GM04504 (cell line): ENCODE results near the gene ELMO1.

ENCODE experiments used
- DNase-seq: peaks from one replicate; pipeline ENCODE4 v3.0.0-alpha.2; 2012; ENCODE audit warnings: low read depth

Gene ELMO1

GRCh38 chr7:36906956-36907635 is 541.6 kb downstream of the ELMO1 start:
- no peak for DNase-seq

GRCh38 chr7:36906448-36906847 is 542.2 kb downstream of the ELMO1 start:
- DNase-seq, result no peak

GRCh38 chr7:36905841-36906240 is 542.8 kb downstream of the ELMO1 start:
- no peak for DNase-seq

GRCh38 chr7:36904802-36905201 is 543.9 kb downstream of the ELMO1 start:
- DNase-seq, result no peak

- DNase-seq, result no peak
Measured at GRCh38 chr7:36904101-36904500, 544.6 kb downstream of the ELMO1 start.

- no peak for DNase-seq
Measured at GRCh38 chr7:36900988-36901710, 547.5 kb downstream of the ELMO1 start.

- DNase-seq, result no peak
Measured at GRCh38 chr7:36898186-36898585, 550.5 kb downstream of the ELMO1 start.

GRCh38 chr7:36896956-36897590 is 551.6 kb downstream of the ELMO1 start:
- DNase-seq, result no peak

- DNase-seq, result no peak
Measured at GRCh38 chr7:36896418-36896817, 552.2 kb downstream of the ELMO1 start.

GRCh38 chr7:36895192-36895591 is 553.5 kb downstream of the ELMO1 start:
- no peak for DNase-seq

GRCh38 chr7:36894190-36894589 is 554.5 kb downstream of the ELMO1 start:
- DNase-seq, result no peak

GRCh38 chr7:36889182-36889581 is 559.5 kb downstream of the ELMO1 start:
- no peak for DNase-seq

GRCh38 chr7:36887969-36888368 is 560.7 kb downstream of the ELMO1 start:
- DNase-seq, result no peak

GRCh38 chr7:36887233-36887632 is 561.4 kb downstream of the ELMO1 start:
- no peak for DNase-seq

GRCh38 chr7:36884910-36885309 is 563.8 kb downstream of the ELMO1 start:
- DNase-seq, result no peak

- DNase-seq, result no peak
Measured at GRCh38 chr7:36884351-36884750, 564.3 kb downstream of the ELMO1 start.

GRCh38 chr7:36881233-36881874 is 567.3 kb downstream of the ELMO1 start:
- DNase-seq, result no peak

- no peak for DNase-seq
Measured at GRCh38 chr7:36880108-36880507, 568.6 kb downstream of the ELMO1 start.

GRCh38 chr7:36879021-36879420 is 569.6 kb downstream of the ELMO1 start:
- DNase-seq, result no peak

- no peak for DNase-seq
Measured at GRCh38 chr7:36878288-36878687, 570.4 kb downstream of the ELMO1 start.

- no peak for DNase-seq
Measured at GRCh38 chr7:36875794-36876193, 572.9 kb downstream of the ELMO1 start.

- no peak for DNase-seq
Measured at GRCh38 chr7:36874041-36874440, 574.6 kb downstream of the ELMO1 start.

GRCh38 chr7:36871863-36872262 is 576.8 kb downstream of the ELMO1 start:
- no peak for DNase-seq
